ENCODE measurements around the gene E2F2.

Gene E2F2

DNA sequence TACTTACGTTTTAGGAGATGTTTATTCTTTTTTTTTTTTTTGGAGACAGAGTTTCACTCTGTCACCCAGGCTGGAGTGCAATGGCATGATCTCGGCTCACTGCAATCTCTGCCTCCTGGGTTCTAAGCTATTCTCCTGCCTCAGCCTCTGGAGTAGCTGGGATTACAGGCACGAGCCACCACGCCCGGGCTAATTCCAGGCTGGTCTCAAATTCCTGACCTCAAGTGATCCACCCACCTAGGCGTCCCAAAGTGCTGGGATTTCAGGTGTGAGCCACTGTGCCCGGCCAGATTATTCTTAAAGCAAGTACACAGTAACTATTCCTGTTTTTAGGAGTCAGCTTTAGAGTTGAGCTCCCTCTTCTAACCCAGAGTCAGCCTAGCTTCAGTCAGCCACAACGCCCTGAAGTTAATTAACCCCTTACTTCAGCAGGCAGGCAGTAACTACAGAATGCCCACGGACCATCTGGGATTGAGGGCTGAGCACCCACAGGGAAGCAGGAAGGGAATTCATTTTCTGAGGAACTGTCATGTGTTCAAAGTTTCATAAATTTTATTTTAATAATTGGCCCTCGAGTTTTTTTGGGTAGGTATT, 33.6 kb upstream of the E2F2 start:
- Histone ChIP-seq H3K9ac (ENCODE audit: low read length) (no peak overlapping the region), H3K9me2 (ENCODE audit: low read depth, low read length) (no peaks in the 10 kb centered on the region), H3K9me3 (ENCODE audit: low read length) (no peaks in the 10 kb centered on the region), H3K4me1 (ENCODE audit: insufficient read depth, low read length, severe bottlenecking) (peaks cover 60% of the 10 kb centered on the region), H3K36me3 (ENCODE audit: insufficient read depth, low read length) (no peaks in the 10 kb centered on the region), H3F3A (ENCODE audit: insufficient read depth, low read length) (peaks cover 7% of the 10 kb centered on the region; the same call in 1 of the 2 replicates), H3K27ac (ENCODE audit: low read depth, low read length, poor library complexity, severe bottlenecking) (no peak overlapping the region), H4K20me1 (ENCODE audit: insufficient read depth, low read length) (no peaks in the 10 kb centered on the region), H3K4me3 (ENCODE audit: low read depth, low read length, poor library complexity, severe bottlenecking) (no peak overlapping the region), H2AFZ (ENCODE audit: low read length) (no peak overlapping the region), H3K27me3 (ENCODE audit: insufficient read depth, low read length) (no peaks in the 10 kb centered on the region), H3K4me2 (ENCODE audit: low read length) (no peak overlapping the region), H3K79me2 (ENCODE audit: insufficient read depth, low read length) (no peaks in the 10 kb centered on the region)
- no peak for TF ChIP-seq EZH2 (IDR thresholded peaks at IDR 0.05; ENCODE audit: borderline replicate concordance, low read length)
- TF ChIP-seq, protein P1, sequence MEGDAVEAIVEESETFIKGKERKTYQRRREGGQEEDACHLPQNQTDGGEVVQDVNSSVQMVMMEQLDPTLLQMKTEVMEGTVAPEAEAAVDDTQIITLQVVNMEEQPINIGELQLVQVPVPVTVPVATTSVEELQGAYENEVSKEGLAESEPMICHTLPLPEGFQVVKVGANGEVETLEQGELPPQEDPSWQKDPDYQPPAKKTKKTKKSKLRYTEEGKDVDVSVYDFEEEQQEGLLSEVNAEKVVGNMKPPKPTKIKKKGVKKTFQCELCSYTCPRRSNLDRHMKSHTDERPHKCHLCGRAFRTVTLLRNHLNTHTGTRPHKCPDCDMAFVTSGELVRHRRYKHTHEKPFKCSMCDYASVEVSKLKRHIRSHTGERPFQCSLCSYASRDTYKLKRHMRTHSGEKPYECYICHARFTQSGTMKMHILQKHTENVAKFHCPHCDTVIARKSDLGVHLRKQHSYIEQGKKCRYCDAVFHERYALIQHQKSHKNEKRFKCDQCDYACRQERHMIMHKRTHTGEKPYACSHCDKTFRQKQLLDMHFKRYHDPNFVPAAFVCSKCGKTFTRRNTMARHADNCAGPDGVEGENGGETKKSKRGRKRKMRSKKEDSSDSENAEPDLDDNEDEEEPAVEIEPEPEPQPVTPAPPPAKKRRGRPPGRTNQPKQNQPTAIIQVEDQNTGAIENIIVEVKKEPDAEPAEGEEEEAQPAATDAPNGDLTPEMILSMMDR (IDR thresholded peaks at IDR 0.05; ENCODE audit: low read length) = no peak

DNA sequence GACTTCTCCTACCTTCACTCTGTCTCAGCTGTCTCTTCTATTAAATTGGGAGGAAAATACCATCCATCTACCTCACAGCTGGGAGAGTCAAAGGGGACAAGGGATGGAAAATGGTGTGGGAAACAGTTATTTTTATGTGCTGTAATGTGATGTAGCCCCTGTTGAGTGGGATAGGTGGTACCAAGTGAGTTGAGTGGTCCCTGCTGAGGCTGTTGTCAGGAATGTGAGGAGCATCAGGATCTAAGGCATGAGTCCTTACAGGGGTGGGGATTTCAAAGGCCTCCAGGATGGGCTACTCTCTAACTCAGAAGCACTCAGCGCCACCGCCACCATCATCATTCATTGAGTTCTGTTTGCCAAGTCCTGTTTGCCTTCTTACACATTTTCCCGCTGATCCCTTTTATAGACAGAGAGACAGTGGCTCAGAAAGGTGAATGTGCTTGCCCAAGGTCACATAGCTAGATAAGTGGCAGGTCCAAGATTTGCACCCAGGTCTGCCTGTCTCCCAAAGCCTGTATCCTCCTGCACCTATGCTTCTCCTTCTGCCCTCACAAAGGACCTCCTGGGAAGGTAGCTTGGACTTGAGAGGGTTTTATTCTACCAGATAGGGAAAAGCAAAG, 32.8 kb upstream of the E2F2 start:
- Histone ChIP-seq H3K36me3 (ENCODE audit: insufficient read depth, low read length) (peaks cover 4% of the 10 kb centered on the region), H3F3A (ENCODE audit: insufficient read depth, low read length) (peaks cover 7% of the 10 kb centered on the region; the same call in 1 of the 2 replicates), H3K9me2 (ENCODE audit: low read depth, low read length) (no peaks in the 10 kb centered on the region), H3K79me2 (ENCODE audit: insufficient read depth, low read length) (peaks cover 4% of the 10 kb centered on the region), H3K4me3 (ENCODE audit: low read depth, low read length, poor library complexity, severe bottlenecking) (no peak overlapping the region), H4K20me1 (ENCODE audit: insufficient read depth, low read length) (no peaks in the 10 kb centered on the region), H3K27me3 (ENCODE audit: insufficient read depth, low read length) (no peaks in the 10 kb centered on the region), H3K9me3 (ENCODE audit: low read length) (no peaks in the 10 kb centered on the region), H3K9ac (ENCODE audit: low read length) (no peak overlapping the region), H3K27ac (ENCODE audit: low read depth, low read length, poor library complexity, severe bottlenecking) (no peak overlapping the region), H3K4me1 (ENCODE audit: insufficient read depth, low read length, severe bottlenecking) (peaks cover 59% of the 10 kb centered on the region), H2AFZ (ENCODE audit: low read length) (no peak overlapping the region), H3K4me2 (ENCODE audit: low read length) (no peak overlapping the region)
- no peak for TF ChIP-seq EZH2 (IDR thresholded peaks at IDR 0.05; ENCODE audit: borderline replicate concordance, low read length)
- TF ChIP-seq, protein P1 (IDR thresholded peaks at IDR 0.05; ENCODE audit: low read length) = no peak

DNA sequence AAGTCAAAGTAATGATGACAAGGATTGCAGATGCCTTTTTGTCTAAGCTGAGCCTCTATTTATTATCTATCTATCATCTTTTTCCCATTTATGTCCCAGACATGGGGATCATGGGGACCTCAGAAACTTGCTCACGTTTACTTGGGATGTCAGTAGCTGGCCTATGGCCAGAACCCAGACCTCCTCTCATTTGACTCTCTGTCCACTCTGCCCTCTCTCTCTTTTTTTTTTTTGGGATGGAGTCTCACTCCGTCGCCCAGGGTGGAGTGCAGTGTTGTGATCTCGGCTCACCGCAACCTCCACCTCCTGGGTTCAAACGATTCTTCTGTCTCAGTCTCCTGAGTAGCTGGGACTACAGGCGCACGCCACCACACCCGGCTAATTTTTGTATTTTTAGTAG, 32.0 kb upstream of the E2F2 start:
- Histone ChIP-seq H3K27me3 (ENCODE audit: insufficient read depth, low read length) (no peaks in the 10 kb centered on the region), H3K27ac (ENCODE audit: low read depth, low read length, poor library complexity, severe bottlenecking) (no peak overlapping the region), H3K79me2 (ENCODE audit: insufficient read depth, low read length) (peaks cover 13% of the 10 kb centered on the region), H3F3A (ENCODE audit: insufficient read depth, low read length) (peaks cover 7% of the 10 kb centered on the region; the same call in 1 of the 2 replicates), H3K9me2 (ENCODE audit: low read depth, low read length) (no peaks in the 10 kb centered on the region), H3K9ac (ENCODE audit: low read length) (no peak overlapping the region), H3K4me2 (ENCODE audit: low read length) (no peak overlapping the region), H2AFZ (ENCODE audit: low read length) (no peak overlapping the region), H3K9me3 (ENCODE audit: low read length) (no peaks in the 10 kb centered on the region), H3K36me3 (ENCODE audit: insufficient read depth, low read length) (peaks cover 12% of the 10 kb centered on the region), H3K4me3 (ENCODE audit: low read depth, low read length, poor library complexity, severe bottlenecking) (no peak overlapping the region), H3K4me1 (ENCODE audit: insufficient read depth, low read length, severe bottlenecking) (peaks cover 51% of the 10 kb centered on the region), H4K20me1 (ENCODE audit: insufficient read depth, low read length) (no peaks in the 10 kb centered on the region)
- no peak for TF ChIP-seq EZH2 (IDR thresholded peaks at IDR 0.05; ENCODE audit: borderline replicate concordance, low read length)
- TF ChIP-seq, protein P1 (IDR thresholded peaks at IDR 0.05; ENCODE audit: low read length) = no peak
